Stomach (tissue), 4 donors: ENCODE results near the gene PALB2.

ENCODE experiments used
- CTCF ChIP-seq, 7 experiments: fragments of 450-650 bp in 4 of 7; fragments of 200-600 bp in 3 of 7; sonication (generic) in 3 of 7; IDR thresholded peaks; one replicate each; pipeline ENCODE4 v1.5.1; 2016 to 2019; ENCODE audit warnings: antibody characterized with exemption in 7 of 7, control low read depth in 2 of 7, mild to moderate bottlenecking in 1 of 7
- POLR2AphosphoS5 ChIP-seq, 3 donors: sonication (generic); formaldehyde crosslinking; IDR thresholded peaks; one replicate each; pipeline ENCODE4 v1.6.1; 2016; ENCODE audit warnings: antibody characterized with exemption in 3 of 3

- no peak for TF ChIP-seq POLR2AphosphoS5 (IDR thresholded peaks at IDR 0.05)
- TF ChIP-seq CTCF (IDR thresholded peaks at IDR 0.05), result no peak
These were observed 61.7 kb downstream of the PALB2 start for GRCh38 chr16:23579371-23579770.
